HG02588 (cell line): ENCODE measurements around the gene RPUSD3.
"Not testable (repeated sequence)": the region's sequence is repeated elsewhere in the genome, so short reads cannot be mapped to it uniquely, and the experiment has no call there.

Source experiments
- ATAC-seq: cut with Tn5 transposase; IDR thresholded peaks from one replicate; pipeline ENCODE4 v1.9.1; 2021; ENCODE audit warnings: mild to moderate bottlenecking, moderate library complexity; ENCODE audit not compliant: unreplicated experiment

The RPUSD3 gene

GRCh38 chr3:9866639-9867038 is 22.8 kb upstream of the RPUSD3 start:
- ATAC-seq = no peak

GRCh38 chr3:9865125-9865637 is 21.4 kb upstream of the RPUSD3 start:
- ATAC-seq = not testable (repeated sequence)

- ATAC-seq = no peak
Observed at GRCh38 chr3:9864200-9864927, 20.6 kb upstream of the RPUSD3 start.

GRCh38 chr3:9863058-9863772 is 19.4 kb upstream of the RPUSD3 start:
- ATAC-seq = no peak

- ATAC-seq = no peak
Observed at GRCh38 chr3:9862391-9863057, 18.7 kb upstream of the RPUSD3 start.

GRCh38 chr3:9861626-9862130 is 17.9 kb upstream of the RPUSD3 start:
- ATAC-seq = no peak

- ATAC-seq = no peak
Observed at GRCh38 chr3:9861201-9861600, 17.4 kb upstream of the RPUSD3 start.

- no peak for ATAC-seq
Observed at GRCh38 chr3:9859530-9860025, 15.8 kb upstream of the RPUSD3 start.

GRCh38 chr3:9855594-9855993 is 11.8 kb upstream of the RPUSD3 start:
- ATAC-seq = no peak

- ATAC-seq = not testable (repeated sequence)
Observed at GRCh38 chr3:9854291-9854940, 10.6 kb upstream of the RPUSD3 start.

- no peak for ATAC-seq
Observed at GRCh38 chr3:9852528-9852927, 8.7 kb upstream of the RPUSD3 start.

GRCh38 chr3:9851926-9852325 is 8.1 kb upstream of the RPUSD3 start:
- not testable (repeated sequence) for ATAC-seq

- ATAC-seq = not testable (repeated sequence)
Observed at GRCh38 chr3:9851383-9851782, 7.6 kb upstream of the RPUSD3 start.

GRCh38 chr3:9848860-9849259 is 5.1 kb upstream of the RPUSD3 start:
- not testable (repeated sequence) for ATAC-seq

- not testable (repeated sequence) for ATAC-seq
Observed at GRCh38 chr3:9847870-9848269, 4.1 kb upstream of the RPUSD3 start.

- no peak for ATAC-seq
Observed at GRCh38 chr3:9846931-9847488, 3.2 kb upstream of the RPUSD3 start.

GRCh38 chr3:9846231-9846630 is 2.4 kb upstream of the RPUSD3 start:
- ATAC-seq = no peak

- no peak for ATAC-seq
Observed at GRCh38 chr3:9841015-9841414, 2.8 kb downstream of the RPUSD3 start.

- no peak for ATAC-seq
Observed at GRCh38 chr3:9838856-9839255, 5.0 kb downstream of the RPUSD3 start.
